Esophagus muscularis mucosa (tissue), 4 donors: ENCODE measurements around the gene CLDN22. TPM values are rescaled to one million over a fixed set of nuclear protein-coding genes. Genes with fewer than 3 reads are reported as not detected.

Experiments
- DNase-seq: peaks from one replicate; pipeline ENCODE4 v3.0.0-alpha.2; 2017; ENCODE audit errors: extremely low spot score
- H3K27ac ChIP-seq, 4 donors: fragments of 200-600 bp; sonication (generic); replicated peaks in 1 of 4; 1 replicate in 3 of 4; 2 replicates in 1 of 4; pipeline ENCODE4 v1.5.1; 2016 to 2019; ENCODE audit warnings: mild to moderate bottlenecking in 1 of 4
- H3K27me3 ChIP-seq, 4 donors: fragments of 200-600 bp; sonication (generic); one replicate each; pipeline versions ENCODE4 v1.5.1 to v1.6.0; 2016 to 2019
- H3K36me3 ChIP-seq, 4 donors: fragments of 200-600 bp; sonication (generic); one replicate each; pipeline ENCODE4 v1.5.1; 2016 to 2019
- H3K4me1 ChIP-seq, 4 donors: fragments of 200-600 bp; sonication (generic); one replicate each; pipeline ENCODE4 v1.5.1; 2016 to 2019
- H3K4me3 ChIP-seq, 4 donors: fragments of 200-600 bp; sonication (generic); 1 replicate in 2 of 4; 2 replicates in 2 of 4; pipeline ENCODE4 v1.5.1; 2016 to 2019; ENCODE audit warnings: mild to moderate bottlenecking in 4 of 4, moderate library complexity in 1 of 4
- H3K9me3 ChIP-seq, 4 donors: fragments of 200-600 bp; sonication (generic); 1 replicate in 3 of 4; 2 replicates in 1 of 4; pipeline ENCODE4 v1.5.1; 2016 to 2019
- CTCF ChIP-seq, 3 experiments: fragments of 200-600 bp in 2 of 3; fragments of 450-650 bp in 1 of 3; sonication (generic) in 2 of 3; IDR thresholded peaks; one replicate each; pipeline ENCODE4 v1.5.1; 2017 to 2019; ENCODE audit warnings: antibody characterized with exemption in 3 of 3, mild to moderate bottlenecking in 2 of 3, moderate library complexity in 1 of 3
- EP300 ChIP-seq: sonication (generic); formaldehyde crosslinking; IDR thresholded peaks from one replicate; pipeline ENCODE4 v1.6.1; 2017; ENCODE audit warnings: antibody characterized with exemption
- POLR2A ChIP-seq: fragments of 450-650 bp; IDR thresholded peaks from one replicate; pipeline ENCODE4 v1.6.1; 2017; ENCODE audit warnings: antibody characterized with exemption, moderate library complexity, mild to moderate bottlenecking, low read depth
- POLR2AphosphoS5 ChIP-seq, 2 donors: sonication (generic); formaldehyde crosslinking; IDR thresholded peaks; one replicate each; pipeline ENCODE4 v1.6.1; 2017; ENCODE audit warnings: antibody characterized with exemption in 2 of 2
- WGBS: methylation state at CpG from one replicate; pipeline ENCODE4 v1.1.5; 2018; 5-methylcytosine and 5-hydroxymethylcytosine counted together
- intact Hi-C: fragments of 100-400 bp; cut with DNase I; formaldehyde crosslinking; loops from one replicate; pipeline ENCODE4 v1.15.1; 2023
- total RNA-seq, 4 donors: library from RNA; depleted of rRNA; stranded (reverse); fragments of >200 nt; gene quantifications; one replicate each; pipeline versions ENCODE4 v1.1.0 to v1.2.1, GENCODE V29; 2016

The CLDN22 gene
- total RNA-seq, 4 donors from 2014 or later = not detected

GRCh38 chr4:183348136-183348535, 28.1 kb upstream of the CLDN22 start:
- peaks cover 0 to 3% (median under 1%) of the 10 kb centered on the region in 4 donors for H3K4me1 ChIP-seq
- H3K27me3 ChIP-seq = peaks cover 0 to 51% (median 0%) of the 10 kb centered on the region in 4 donors
- no peak for TF ChIP-seq POLR2AphosphoS5 (IDR thresholded peaks at IDR 0.05)
- TF ChIP-seq POLR2A = no peak
- no peak for TF ChIP-seq CTCF (IDR thresholded peaks at IDR 0.05)
- no peak for TF ChIP-seq EP300
- no peaks in the 10 kb centered on the region for H3K36me3 ChIP-seq
- intact Hi-C loops = no loop called here
- WGBS = 90% methylated on average over 12 of the region's 12 CpGs
- no peak overlapping the region for H3K4me3 ChIP-seq
- H3K9me3 ChIP-seq = no peaks in the 10 kb centered on the region
- no peak overlapping the region for H3K27ac ChIP-seq
- DNase-seq = no peak

- H3K27ac ChIP-seq = no peak overlapping the region
- no peaks in the 10 kb centered on the region for H3K36me3 ChIP-seq
- intact Hi-C loops = no loop called here
- DNase-seq = no peak
- TF ChIP-seq EP300 = no peak
- TF ChIP-seq POLR2AphosphoS5 (IDR thresholded peaks at IDR 0.05) = no peak
- no peak for TF ChIP-seq CTCF (IDR thresholded peaks at IDR 0.05)
- no peak for TF ChIP-seq POLR2A
- no peaks in the 10 kb centered on the region for H3K9me3 ChIP-seq
- peaks cover 0 to 8% (median 7%) of the 10 kb centered on the region in 4 donors for H3K4me1 ChIP-seq
- 80% methylated on average over 4 of the region's 4 CpGs for WGBS
- peaks cover 0 to 51% (median 0%) of the 10 kb centered on the region in 4 donors for H3K27me3 ChIP-seq
- no peak overlapping the region for H3K4me3 ChIP-seq
Measured at GRCh38 chr4:183347566-183347965, 27.5 kb upstream of the CLDN22 start.

GRCh38 chr4:183347146-183347545, 27.1 kb upstream of the CLDN22 start:
- peaks cover 0 to 9% (median 8%) of the 10 kb centered on the region in 4 donors for H3K4me1 ChIP-seq
- no peaks in the 10 kb centered on the region for H3K36me3 ChIP-seq
- no peaks in the 10 kb centered on the region for H3K9me3 ChIP-seq
- DNase-seq = no peak
- intact Hi-C loops = no loop called here
- peaks cover 0 to 52% (median 0%) of the 10 kb centered on the region in 4 donors for H3K27me3 ChIP-seq
- no peak overlapping the region for H3K4me3 ChIP-seq
- no peak for TF ChIP-seq POLR2A
- no peak for TF ChIP-seq CTCF (IDR thresholded peaks at IDR 0.05)
- no peak for TF ChIP-seq POLR2AphosphoS5 (IDR thresholded peaks at IDR 0.05)
- TF ChIP-seq EP300 = no peak
- 84% methylated on average over 8 of the region's 8 CpGs for WGBS
- H3K27ac ChIP-seq = no peak overlapping the region

GRCh38 chr4:183345261-183345660, 25.2 kb upstream of the CLDN22 start:
- TF ChIP-seq CTCF (IDR thresholded peaks at IDR 0.05) (no peak), POLR2A (no peak), EP300 (no peak), POLR2AphosphoS5 (IDR thresholded peaks at IDR 0.05) (no peak)
- Histone ChIP-seq H3K36me3 (no peaks in the 10 kb centered on the region), H3K4me1 (peaks cover 0 to 9% (median 8%) of the 10 kb centered on the region in 4 donors), H3K27me3 (peaks cover 0 to 42% (median 0%) of the 10 kb centered on the region in 4 donors), H3K27ac (no peak overlapping the region), H3K9me3 (no peaks in the 10 kb centered on the region), H3K4me3 (no peak overlapping the region)
- intact Hi-C loops = no loop called here
- 93% methylated on average over 4 of the region's 4 CpGs for WGBS
- no peak for DNase-seq
